GM10248 (cell line): Measurements from ENCODE around the gene CACNA1C.

Source experiments
- CTCF ChIA-PET: fragments of 300-600 bp; sonication (Branson Sonifier 250); formaldehyde crosslinking; extraction: SDS; loops from one replicate; lab custom pipeline; 2021; ENCODE audit warnings: antibody characterized with exemption; lab: Yijun Ruan, JAX
- POLR2A ChIA-PET: fragments of 350-650 bp; sonication (Branson Sonifier 250); formaldehyde crosslinking; extraction: SDS; loops from one replicate; lab custom pipeline; 2020; ENCODE audit warnings: antibody characterized with exemption; lab: Yijun Ruan, JAX
- DNase-seq: peaks from one replicate; pipeline ENCODE4 v3.0.0; 2012; ENCODE audit errors: extremely low spot score
- TF ChIP-seq, protein P1 (sequence below): IDR thresholded peaks from 2 replicates; pipeline ENCODE4 v1.5.1; 2012; ENCODE audit warnings: mild to moderate bottlenecking, low read depth; ENCODE audit errors: extremely low read depth, missing control alignments, control extremely low read depth

The CACNA1C gene

DNA sequence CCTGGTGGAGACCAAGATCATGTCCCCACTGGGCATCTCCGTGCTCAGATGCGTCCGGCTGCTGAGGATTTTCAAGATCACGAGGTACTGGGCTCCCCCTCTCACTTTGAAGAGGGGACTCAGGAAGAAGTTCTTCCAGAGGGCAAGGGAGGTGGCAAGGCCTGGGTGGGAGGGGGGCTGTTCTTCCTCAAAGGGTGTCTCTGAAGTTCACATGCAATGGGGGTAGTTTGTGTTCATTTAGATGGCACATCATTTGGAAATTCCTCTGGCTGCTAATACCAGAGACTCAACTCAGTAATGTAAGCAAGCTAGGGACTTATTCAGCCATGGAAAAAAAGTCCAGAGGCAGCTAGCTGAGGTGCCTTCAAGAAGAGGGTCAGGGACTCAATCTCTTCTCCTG is 514.9 kb downstream of the CACNA1C start:
- ChIA-PET POLR2A (no interaction called here), CTCF (interaction anchor here (1.0 kb wide), 1 partner anchor 10 kb away, joined by 3 read pairs; no protein-coding TSS in a partner anchor)
- DNase-seq, result no peak
- TF ChIP-seq, protein P1, sequence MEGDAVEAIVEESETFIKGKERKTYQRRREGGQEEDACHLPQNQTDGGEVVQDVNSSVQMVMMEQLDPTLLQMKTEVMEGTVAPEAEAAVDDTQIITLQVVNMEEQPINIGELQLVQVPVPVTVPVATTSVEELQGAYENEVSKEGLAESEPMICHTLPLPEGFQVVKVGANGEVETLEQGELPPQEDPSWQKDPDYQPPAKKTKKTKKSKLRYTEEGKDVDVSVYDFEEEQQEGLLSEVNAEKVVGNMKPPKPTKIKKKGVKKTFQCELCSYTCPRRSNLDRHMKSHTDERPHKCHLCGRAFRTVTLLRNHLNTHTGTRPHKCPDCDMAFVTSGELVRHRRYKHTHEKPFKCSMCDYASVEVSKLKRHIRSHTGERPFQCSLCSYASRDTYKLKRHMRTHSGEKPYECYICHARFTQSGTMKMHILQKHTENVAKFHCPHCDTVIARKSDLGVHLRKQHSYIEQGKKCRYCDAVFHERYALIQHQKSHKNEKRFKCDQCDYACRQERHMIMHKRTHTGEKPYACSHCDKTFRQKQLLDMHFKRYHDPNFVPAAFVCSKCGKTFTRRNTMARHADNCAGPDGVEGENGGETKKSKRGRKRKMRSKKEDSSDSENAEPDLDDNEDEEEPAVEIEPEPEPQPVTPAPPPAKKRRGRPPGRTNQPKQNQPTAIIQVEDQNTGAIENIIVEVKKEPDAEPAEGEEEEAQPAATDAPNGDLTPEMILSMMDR, result no peak

DNA sequence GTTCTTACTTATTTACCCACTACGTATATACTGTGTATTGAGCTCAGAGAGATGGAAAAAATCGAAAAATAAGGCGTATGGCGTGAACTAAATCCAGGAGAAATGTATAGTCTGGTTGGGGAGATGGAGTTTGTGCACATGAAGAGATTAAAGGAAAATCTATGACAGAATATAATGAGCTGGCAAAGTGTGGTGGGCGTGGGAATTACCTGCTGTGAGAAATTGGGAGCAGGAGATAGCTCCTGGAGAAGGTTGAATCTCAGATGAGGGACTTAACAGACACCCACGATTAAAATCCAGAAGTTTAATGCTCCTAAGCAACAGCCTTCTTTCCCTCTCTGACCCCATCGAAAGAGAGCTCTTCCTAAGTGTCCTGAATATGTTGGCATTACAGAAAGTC is 517.8 kb downstream of the CACNA1C start:
- TF ChIP-seq, protein P1, result no peak
- no peak for DNase-seq
- ChIA-PET POLR2A (no interaction called here), CTCF (interaction anchor here (0.8 to 1.5 kb wide), 3 partner anchors 11 to 13 kb away, joined by 3 to 4 read pairs (median 3); no protein-coding TSS in a partner anchor)

DNA sequence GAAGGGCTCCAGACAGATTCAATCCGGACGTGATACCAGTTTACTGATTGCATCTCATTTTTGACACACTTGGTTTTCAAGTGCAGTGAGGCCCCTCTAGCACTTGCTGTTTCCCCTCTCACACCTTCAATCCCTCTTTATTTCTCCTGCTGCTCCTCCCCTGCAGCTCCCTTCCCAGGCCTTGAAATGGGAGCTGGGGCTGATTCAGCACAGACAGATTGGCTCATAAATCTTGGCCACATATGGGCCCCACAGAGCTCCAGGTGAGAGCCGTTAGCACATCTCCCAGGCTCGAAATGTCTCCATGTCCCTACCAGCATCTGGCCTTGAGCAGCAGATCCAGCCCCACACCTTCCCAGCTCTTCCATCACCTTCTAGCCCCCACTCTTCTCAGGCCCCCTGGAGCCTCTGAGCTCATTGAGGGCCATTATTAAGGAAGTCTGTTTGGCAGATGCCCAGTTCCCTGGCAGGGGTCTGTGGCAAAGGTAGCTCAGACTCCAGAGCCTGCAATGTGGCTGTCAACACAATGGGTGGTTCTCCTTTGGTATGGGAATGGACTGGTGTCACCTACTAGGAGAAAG is 521.7 kb downstream of the CACNA1C start:
- TF ChIP-seq, protein P1, result no peak
- CTCF ChIA-PET, result interaction anchor here (1.0 to 1.8 kb wide), 2 partner anchors 9 to 11 kb away, joined by 3 to 5 read pairs; no protein-coding TSS in a partner anchor
- POLR2A ChIA-PET, result no interaction called here
- DNase-seq, result no peak

DNA sequence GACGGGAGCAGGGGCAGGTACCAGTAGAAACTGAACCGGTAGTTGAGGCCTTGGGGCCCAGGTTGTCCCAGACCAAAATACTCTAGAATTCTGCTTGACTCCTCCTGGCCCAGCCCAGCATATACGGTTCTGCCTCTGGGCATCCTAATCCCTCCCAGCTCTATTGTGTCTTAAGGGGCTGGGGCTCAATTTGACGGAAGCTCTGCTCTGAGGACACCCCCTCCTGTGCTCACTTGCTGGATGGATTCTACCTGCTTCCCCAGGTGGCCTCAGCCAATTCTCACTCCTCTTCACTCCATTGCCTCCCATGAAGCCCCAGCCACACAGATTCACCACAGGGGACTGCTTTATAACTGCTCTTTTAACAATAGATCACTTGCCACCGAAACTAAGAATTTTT is 522.5 kb downstream of the CACNA1C start:
- TF ChIP-seq, protein P1, result no peak
- POLR2A ChIA-PET, result no interaction called here
- CTCF ChIA-PET, result interaction anchor here (1.0 to 1.8 kb wide), 3 partner anchors 8 to 10 kb away, joined by 3 to 5 read pairs (median 3); no protein-coding TSS in a partner anchor
- no peak for DNase-seq

DNA sequence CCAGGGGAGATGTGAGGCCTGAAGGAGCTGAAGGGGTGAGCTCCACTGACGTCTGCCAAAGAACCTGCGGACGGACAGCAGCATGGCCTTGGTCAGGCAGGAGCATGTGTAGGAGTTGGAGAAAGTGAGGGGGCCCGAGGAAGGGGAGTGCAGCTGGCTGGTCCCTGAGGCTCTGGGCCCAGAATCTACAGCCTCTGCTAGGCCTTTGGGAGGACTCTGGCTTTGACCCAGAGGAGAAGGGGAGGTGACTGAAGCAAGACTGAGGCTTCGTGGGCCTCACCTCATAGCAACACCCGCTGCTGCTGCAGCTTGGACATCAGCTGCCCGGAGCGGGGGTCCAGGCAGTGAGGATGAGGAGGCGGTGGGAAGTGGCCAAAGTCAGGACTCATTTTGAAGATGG is 525.4 kb downstream of the CACNA1C start:
- ChIA-PET POLR2A (no interaction called here), CTCF (no interaction called here)
- TF ChIP-seq, protein P1, result no peak
- no peak for DNase-seq

DNA sequence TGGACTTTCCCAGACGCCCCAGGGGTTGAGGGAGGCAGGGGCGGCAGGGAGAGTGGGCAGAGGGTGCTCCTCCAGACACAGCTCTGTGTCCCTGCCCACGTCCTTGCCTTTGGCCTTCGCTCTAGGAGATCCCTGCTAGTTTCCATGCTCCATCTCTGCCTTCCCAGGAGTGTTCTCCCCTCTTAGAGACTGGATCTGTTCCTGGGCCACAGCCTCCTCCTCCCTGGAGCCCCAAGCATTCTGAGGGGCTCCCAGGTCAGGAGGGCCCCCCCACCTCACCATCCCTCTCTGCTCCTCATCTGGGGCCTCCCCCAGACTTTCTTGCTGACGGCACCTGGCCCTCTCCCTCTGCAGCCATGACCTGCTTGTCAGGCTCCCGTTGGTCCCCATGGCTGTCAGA is 526.0 kb downstream of the CACNA1C start:
- TF ChIP-seq, protein P1, result no peak
- DNase-seq, result no peak
- POLR2A ChIA-PET, result no interaction called here
- CTCF ChIA-PET, result no interaction called here
